ENCODE data around the gene MAGEC3.
A peak's percentile ranks its signal among the peaks of the same experiment; 100 is the strongest.
"Not testable (repeated sequence)": the region's sequence is repeated elsewhere in the genome, so short reads cannot be mapped to it uniquely, and the experiment has no call there.

MAGEC3 gene

DNA sequence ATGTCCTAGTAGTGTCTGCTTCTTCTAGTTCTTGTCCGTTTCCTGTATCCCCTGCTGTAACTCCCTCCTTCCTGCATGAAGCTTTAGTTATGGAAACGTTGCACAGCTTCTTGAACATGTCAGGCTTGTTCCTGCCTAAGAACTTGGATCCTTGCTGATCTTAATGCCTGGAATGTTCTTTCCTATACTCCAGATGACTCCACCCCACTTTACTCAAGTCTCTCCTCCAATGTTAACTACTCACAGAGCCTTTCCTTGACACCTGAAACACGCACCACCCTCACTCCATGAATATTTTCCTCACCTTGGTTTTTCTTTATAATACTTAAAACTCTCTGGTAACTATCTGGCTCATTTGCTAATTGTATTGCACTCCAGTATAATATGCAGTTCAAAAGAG is 19.4 kb downstream of the MAGEC3 start:
- DNase-seq (ENCODE audit: low read depth), result no peak
- H3K4me3 ChIP-seq (ENCODE audit: low read depth, low read length), result no peak overlapping the region
- TF ChIP-seq, protein P1, sequence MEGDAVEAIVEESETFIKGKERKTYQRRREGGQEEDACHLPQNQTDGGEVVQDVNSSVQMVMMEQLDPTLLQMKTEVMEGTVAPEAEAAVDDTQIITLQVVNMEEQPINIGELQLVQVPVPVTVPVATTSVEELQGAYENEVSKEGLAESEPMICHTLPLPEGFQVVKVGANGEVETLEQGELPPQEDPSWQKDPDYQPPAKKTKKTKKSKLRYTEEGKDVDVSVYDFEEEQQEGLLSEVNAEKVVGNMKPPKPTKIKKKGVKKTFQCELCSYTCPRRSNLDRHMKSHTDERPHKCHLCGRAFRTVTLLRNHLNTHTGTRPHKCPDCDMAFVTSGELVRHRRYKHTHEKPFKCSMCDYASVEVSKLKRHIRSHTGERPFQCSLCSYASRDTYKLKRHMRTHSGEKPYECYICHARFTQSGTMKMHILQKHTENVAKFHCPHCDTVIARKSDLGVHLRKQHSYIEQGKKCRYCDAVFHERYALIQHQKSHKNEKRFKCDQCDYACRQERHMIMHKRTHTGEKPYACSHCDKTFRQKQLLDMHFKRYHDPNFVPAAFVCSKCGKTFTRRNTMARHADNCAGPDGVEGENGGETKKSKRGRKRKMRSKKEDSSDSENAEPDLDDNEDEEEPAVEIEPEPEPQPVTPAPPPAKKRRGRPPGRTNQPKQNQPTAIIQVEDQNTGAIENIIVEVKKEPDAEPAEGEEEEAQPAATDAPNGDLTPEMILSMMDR (IDR thresholded peaks at IDR 0.05; ENCODE audit: control insufficient read depth, extremely low read depth, insufficient read depth), result no peak

DNA sequence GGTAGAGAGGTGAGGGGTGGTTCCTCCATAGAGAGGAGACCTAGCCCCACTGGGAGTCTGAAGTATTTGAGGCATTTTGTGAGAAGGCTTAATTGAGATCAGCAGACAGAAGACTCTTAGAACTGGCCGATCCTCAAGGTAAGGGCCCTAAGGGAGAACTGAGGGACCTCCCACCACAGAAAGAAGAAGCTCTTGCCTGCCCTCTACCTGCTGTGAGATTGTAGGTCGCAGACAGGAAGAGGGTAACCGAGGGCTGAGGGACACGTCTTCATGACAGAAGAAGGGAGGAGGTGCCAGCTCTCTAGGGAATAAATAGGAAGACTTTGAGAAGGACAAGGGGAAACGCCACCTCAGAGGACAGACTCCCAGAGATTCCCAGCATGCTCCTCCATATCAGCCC is 41.5 kb downstream of the MAGEC3 start:
- no peak for DNase-seq (ENCODE audit: low read depth)
- TF ChIP-seq, protein P1 (IDR thresholded peaks at IDR 0.05; ENCODE audit: control insufficient read depth, extremely low read depth, insufficient read depth), result peak; percentile 33; the same call in 1 of the 2 replicates
- no peak overlapping the region for H3K4me3 ChIP-seq (ENCODE audit: low read depth, low read length)

DNA sequence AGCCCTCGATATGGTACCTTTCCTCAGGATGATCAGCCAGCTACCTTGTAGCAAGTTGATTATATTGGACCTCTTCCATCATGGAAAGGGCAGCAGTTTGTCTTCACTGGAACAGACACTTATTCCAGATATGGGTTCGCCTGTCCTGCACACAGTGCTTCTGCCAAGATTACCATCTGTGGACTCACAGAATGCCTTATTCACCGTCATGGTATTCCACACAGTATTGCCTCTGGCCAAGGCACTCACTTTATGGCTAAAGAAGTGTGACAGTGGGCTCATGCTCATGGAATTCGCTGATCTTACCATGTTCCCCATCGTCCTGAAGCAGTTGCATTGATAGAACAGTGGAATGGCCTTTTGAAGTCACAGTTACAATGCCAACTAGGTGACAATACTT is 50.7 kb downstream of the MAGEC3 start:
- DNase-seq (ENCODE audit: low read depth); H3K4me3 ChIP-seq (ENCODE audit: low read depth, low read length): not testable (repeated sequence)

DNA sequence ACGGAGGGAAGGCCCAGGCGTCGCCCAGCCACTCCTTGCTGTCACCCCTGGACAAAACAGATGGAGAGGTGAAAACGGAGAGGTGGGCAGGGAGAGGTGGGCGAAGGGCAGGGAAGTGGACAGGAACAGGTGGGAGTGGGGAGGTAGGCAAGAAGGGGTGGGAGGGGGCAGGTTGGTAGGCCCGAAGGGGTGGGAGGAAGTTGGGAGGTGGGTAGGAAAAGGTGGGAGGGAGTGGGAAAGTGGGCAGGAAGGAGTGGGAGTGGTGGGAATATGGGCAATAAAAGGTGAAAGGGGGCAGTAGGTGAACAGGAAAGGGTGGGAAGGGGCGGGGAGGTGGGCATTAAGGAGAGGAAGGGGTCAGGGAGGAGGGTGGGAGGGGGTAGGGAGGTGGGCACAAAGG is 56.6 kb downstream of the MAGEC3 start:
- no peak for DNase-seq (ENCODE audit: low read depth)

DNA sequence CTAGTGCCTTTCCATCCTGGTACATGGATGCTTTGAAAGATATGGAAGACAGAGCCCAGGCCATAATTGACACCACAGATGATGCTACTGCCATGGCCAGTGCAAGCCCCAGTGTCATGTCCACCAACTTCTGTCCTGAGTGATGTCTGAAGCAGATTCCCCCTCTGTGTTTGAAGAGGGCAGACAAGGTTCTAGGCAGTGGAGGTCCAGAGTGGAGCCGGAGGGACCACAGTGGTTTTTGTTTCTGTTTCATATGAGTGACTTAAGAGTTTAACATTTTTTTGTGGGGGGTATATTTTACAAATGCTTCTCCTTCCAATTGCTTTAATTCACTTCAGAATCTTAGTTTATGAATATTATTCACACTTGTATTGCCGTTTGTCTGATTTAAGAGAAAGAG is 59.6 kb downstream of the MAGEC3 start:
- DNase-seq (ENCODE audit: low read depth), result no peak
- TF ChIP-seq, protein P1 (IDR thresholded peaks at IDR 0.05; ENCODE audit: control insufficient read depth, extremely low read depth, insufficient read depth), result no peak
- no peak overlapping the region for H3K4me3 ChIP-seq (ENCODE audit: low read depth, low read length)

More for the DNA sequence above, 56.6 kb downstream of the MAGEC3 start:
- no peak overlapping the region for H3K4me3 ChIP-seq (ENCODE audit: low read depth, low read length)
- TF ChIP-seq, protein P1 (IDR thresholded peaks at IDR 0.05; ENCODE audit: control insufficient read depth, extremely low read depth, insufficient read depth), result no peak

DNA sequence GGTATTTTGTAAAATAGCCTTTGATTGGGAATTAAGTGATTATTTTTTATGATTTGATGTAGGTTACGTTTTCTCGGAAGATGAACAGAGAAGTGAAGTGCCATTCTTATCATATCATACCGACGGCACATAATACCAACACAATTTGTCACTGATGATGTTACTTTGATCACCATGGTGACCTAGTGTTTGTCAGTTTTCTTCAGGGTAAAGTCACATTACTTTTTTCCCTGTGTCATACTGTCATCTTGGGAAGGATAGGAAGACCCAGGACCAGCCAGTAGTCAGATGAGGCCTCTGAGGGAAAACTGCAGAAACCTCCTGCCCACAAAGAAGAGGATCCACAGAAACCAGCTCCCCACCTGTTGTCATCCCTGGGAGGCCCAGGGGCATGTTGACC is 64.2 kb downstream of the MAGEC3 start:
- TF ChIP-seq, protein P1 (IDR thresholded peaks at IDR 0.05; ENCODE audit: control insufficient read depth, extremely low read depth, insufficient read depth), result no peak
- no peak for DNase-seq (ENCODE audit: low read depth)

DNA sequence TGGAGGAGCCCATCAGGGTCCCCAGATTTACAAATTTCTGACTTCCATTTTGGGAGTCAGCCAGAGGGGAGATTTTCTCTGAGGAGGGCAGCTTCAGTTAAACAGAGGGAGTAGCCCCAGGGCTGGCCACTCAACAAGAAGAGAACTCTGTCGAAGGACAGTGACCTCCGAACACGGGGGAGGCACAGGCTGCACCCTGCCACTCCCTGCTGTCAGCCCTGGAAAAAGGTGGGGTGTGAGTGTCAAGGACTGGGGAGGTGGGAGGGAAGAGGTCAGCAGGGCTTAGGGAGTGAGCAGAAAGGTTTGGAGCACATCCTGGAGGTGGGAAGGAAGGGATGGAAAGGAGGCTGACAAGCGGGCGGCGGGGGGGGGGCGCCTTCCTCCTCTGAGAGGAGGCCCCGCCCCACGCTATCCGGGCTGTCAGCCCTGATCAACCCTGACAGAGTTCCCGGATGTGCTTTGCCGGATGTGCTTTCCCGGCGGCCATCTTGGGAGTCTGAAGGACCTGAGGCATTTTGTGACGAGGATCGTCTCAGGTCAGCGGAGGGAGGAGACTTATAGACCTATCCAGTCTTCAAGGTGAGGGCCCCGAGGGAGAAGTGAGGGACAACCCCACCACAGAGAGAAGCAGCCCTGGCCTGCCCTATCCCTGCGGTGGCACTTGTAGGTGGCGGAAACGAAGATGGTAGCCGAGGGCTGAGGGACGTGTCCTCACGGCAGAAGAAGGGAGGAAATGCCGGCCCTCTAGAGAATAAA is 65.5 kb downstream of the MAGEC3 start, which contains the start of gene MAGEC1:
Gene MAGEC1, plus strand, starts transcription at position 495 of the 756 bp plus-strand sequence. CDS start 1,179 bp downstream, outside the sequence.
- no peak within 1 kb of the TSS for H3K4me3 ChIP-seq (ENCODE audit: low read depth, low read length)
- TF ChIP-seq, protein P1 (IDR thresholded peaks at IDR 0.05; ENCODE audit: control insufficient read depth, extremely low read depth, insufficient read depth), result no peak
- DNase-seq (ENCODE audit: low read depth), result no peak

More for the DNA sequence above, 64.2 kb downstream of the MAGEC3 start:
- H3K4me3 ChIP-seq (ENCODE audit: low read depth, low read length), result no peak overlapping the region
